Activated T-cell treated with anti-CD3 and anti-CD28 coated beads, Interleukin-2, amount 50 U/mL, for 24 hours (primary cell): ENCODE data around the gene ANKRD55.

ENCODE experiments used
- DNase-seq: peaks from one replicate; pipeline ENCODE4 v3.0.0-alpha.2; 2020
- H3K27ac Mint-ChIP-seq: 2 replicates; pipeline ENCODE4 v1.8.0; 2020; ENCODE audit warnings: mild to moderate bottlenecking, mixed read lengths
- H3K27me3 Mint-ChIP-seq: 2 replicates; pipeline ENCODE4 v1.8.0; 2020; ENCODE audit warnings: mixed read lengths
- H3K36me3 Mint-ChIP-seq: 2 replicates; pipeline ENCODE4 v1.8.0; 2020; ENCODE audit warnings: low read depth, mixed read lengths
- H3K4me1 Mint-ChIP-seq: 2 replicates; pipeline ENCODE4 v1.8.0; 2020; ENCODE audit warnings: low read depth, mixed read lengths
- H3K4me3 Mint-ChIP-seq: 2 replicates; pipeline ENCODE4 v1.8.0; 2020; ENCODE audit warnings: mild to moderate bottlenecking, moderate library complexity, mixed read lengths
- H3K9me3 Mint-ChIP-seq: 2 replicates; pipeline ENCODE4 v1.8.0; 2020; ENCODE audit warnings: mixed read lengths

Gene ANKRD55

GRCh38 chr5:56075361-56075760 is 157.8 kb downstream of the ANKRD55 start:
- Mint-ChIP-seq H3K27ac (no peak overlapping the region), H3K27me3 (no peaks in the 10 kb centered on the region), H3K4me1 (peaks cover 56% of the 10 kb centered on the region), H3K4me3 (no peak overlapping the region), H3K36me3 (no peaks in the 10 kb centered on the region), H3K9me3 (no peaks in the 10 kb centered on the region)
- no peak for DNase-seq

- Mint-ChIP-seq H3K27ac (no peak overlapping the region), H3K4me3 (no peak overlapping the region), H3K9me3 (no peaks in the 10 kb centered on the region), H3K36me3 (no peaks in the 10 kb centered on the region), H3K27me3 (no peaks in the 10 kb centered on the region), H3K4me1 (peaks cover 64% of the 10 kb centered on the region)
- DNase-seq, result peak; percentile 23
Measured at GRCh38 chr5:56072863-56073766, 160.0 kb downstream of the ANKRD55 start.

GRCh38 chr5:56071470-56071869 is 161.7 kb downstream of the ANKRD55 start:
- H3K36me3 Mint-ChIP-seq, result no peaks in the 10 kb centered on the region
- H3K4me1 Mint-ChIP-seq, result peaks cover 69% of the 10 kb centered on the region
- no peaks in the 10 kb centered on the region for H3K9me3 Mint-ChIP-seq
- no peak for DNase-seq
- peak overlapping the region; percentile 20 for H3K4me3 Mint-ChIP-seq
- peak overlapping the region; percentile 60 for H3K27ac Mint-ChIP-seq
- H3K27me3 Mint-ChIP-seq, result no peaks in the 10 kb centered on the region

GRCh38 chr5:56070851-56071465 is 162.2 kb downstream of the ANKRD55 start:
- Mint-ChIP-seq H3K36me3 (no peaks in the 10 kb centered on the region), H3K4me1 (peaks cover 67% of the 10 kb centered on the region), H3K9me3 (no peaks in the 10 kb centered on the region), H3K27ac (peak overlapping the region; percentile 60), H3K4me3 (no peak overlapping the region), H3K27me3 (no peaks in the 10 kb centered on the region)
- DNase-seq, result no peak

GRCh38 chr5:56069652-56070226 is 163.4 kb downstream of the ANKRD55 start:
- H3K27ac Mint-ChIP-seq, result no peak overlapping the region
- H3K36me3 Mint-ChIP-seq, result no peaks in the 10 kb centered on the region
- no peaks in the 10 kb centered on the region for H3K27me3 Mint-ChIP-seq
- no peak for DNase-seq
- no peaks in the 10 kb centered on the region for H3K9me3 Mint-ChIP-seq
- H3K4me3 Mint-ChIP-seq, result no peak overlapping the region
- peaks cover 67% of the 10 kb centered on the region for H3K4me1 Mint-ChIP-seq

- no peak for DNase-seq
- no peaks in the 10 kb centered on the region for H3K9me3 Mint-ChIP-seq
- no peaks in the 10 kb centered on the region for H3K36me3 Mint-ChIP-seq
- H3K4me1 Mint-ChIP-seq, result peaks cover 63% of the 10 kb centered on the region
- H3K27ac Mint-ChIP-seq, result no peak overlapping the region
- H3K4me3 Mint-ChIP-seq, result no peak overlapping the region
- H3K27me3 Mint-ChIP-seq, result no peaks in the 10 kb centered on the region
Measured at GRCh38 chr5:56066931-56067450, 166.1 kb downstream of the ANKRD55 start.

GRCh38 chr5:56064984-56065383 is 168.1 kb downstream of the ANKRD55 start:
- peak overlapping the region; percentile 4 for H3K27ac Mint-ChIP-seq
- DNase-seq, result no peak
- H3K36me3 Mint-ChIP-seq, result no peaks in the 10 kb centered on the region
- H3K4me3 Mint-ChIP-seq, result no peak overlapping the region
- H3K9me3 Mint-ChIP-seq, result no peaks in the 10 kb centered on the region
- H3K27me3 Mint-ChIP-seq, result no peaks in the 10 kb centered on the region
- H3K4me1 Mint-ChIP-seq, result peaks cover 59% of the 10 kb centered on the region

- Mint-ChIP-seq H3K9me3 (no peaks in the 10 kb centered on the region), H3K27ac (peak overlapping the region; percentile 30), H3K4me1 (peaks cover 78% of the 10 kb centered on the region)
Measured at GRCh38 chr5:56060276-56061110, 172.6 kb downstream of the ANKRD55 start.

GRCh38 chr5:56059854-56060253 is 173.3 kb downstream of the ANKRD55 start:
- Mint-ChIP-seq H3K4me3 (peak overlapping the region; percentile 29), H3K27ac (no peak overlapping the region), H3K27me3 (no peaks in the 10 kb centered on the region), H3K36me3 (no peaks in the 10 kb centered on the region), H3K9me3 (no peaks in the 10 kb centered on the region), H3K4me1 (peaks cover 76% of the 10 kb centered on the region)
- no peak for DNase-seq

More at GRCh38 chr5:56060276-56061110, 172.6 kb downstream of the ANKRD55 start:
- Mint-ChIP-seq H3K36me3 (no peaks in the 10 kb centered on the region), H3K27me3 (no peaks in the 10 kb centered on the region), H3K4me3 (no peak overlapping the region)
- no peak for DNase-seq

- DNase-seq, result no peak
- Mint-ChIP-seq H3K4me3 (no peak overlapping the region), H3K4me1 (peaks cover 72% of the 10 kb centered on the region), H3K9me3 (peaks cover 14% of the 10 kb centered on the region), H3K36me3 (peaks cover 11% of the 10 kb centered on the region), H3K27ac (peak overlapping the region; percentile 67), H3K27me3 (no peaks in the 10 kb centered on the region)
Measured at GRCh38 chr5:56056875-56057274, 176.3 kb downstream of the ANKRD55 start.

- DNase-seq, result no peak
- Mint-ChIP-seq H3K36me3 (peaks cover 11% of the 10 kb centered on the region), H3K27me3 (no peaks in the 10 kb centered on the region), H3K9me3 (peaks cover 14% of the 10 kb centered on the region), H3K27ac (peak overlapping the region; percentile 16), H3K4me1 (peaks cover 74% of the 10 kb centered on the region), H3K4me3 (no peak overlapping the region)
Measured at GRCh38 chr5:56055859-56056258, 177.3 kb downstream of the ANKRD55 start.

- no peak for DNase-seq
- Mint-ChIP-seq H3K9me3 (peaks cover 14% of the 10 kb centered on the region), H3K27me3 (no peaks in the 10 kb centered on the region), H3K4me1 (peaks cover 73% of the 10 kb centered on the region), H3K4me3 (no peak overlapping the region), H3K27ac (no peak overlapping the region), H3K36me3 (peaks cover 11% of the 10 kb centered on the region)
Measured at GRCh38 chr5:56055287-56055686, 177.8 kb downstream of the ANKRD55 start.

GRCh38 chr5:56054666-56055065 is 178.5 kb downstream of the ANKRD55 start:
- Mint-ChIP-seq H3K4me3 (no peak overlapping the region), H3K27me3 (no peaks in the 10 kb centered on the region), H3K27ac (no peak overlapping the region), H3K4me1 (peaks cover 72% of the 10 kb centered on the region), H3K9me3 (peaks cover 14% of the 10 kb centered on the region), H3K36me3 (peaks cover 11% of the 10 kb centered on the region)
- DNase-seq, result no peak

- peaks cover 11% of the 10 kb centered on the region for H3K36me3 Mint-ChIP-seq
- DNase-seq, result no peak
- H3K27ac Mint-ChIP-seq, result no peak overlapping the region
- peaks cover 65% of the 10 kb centered on the region for H3K4me1 Mint-ChIP-seq
- peaks cover 14% of the 10 kb centered on the region for H3K9me3 Mint-ChIP-seq
- H3K4me3 Mint-ChIP-seq, result no peak overlapping the region
- H3K27me3 Mint-ChIP-seq, result no peaks in the 10 kb centered on the region
Measured at GRCh38 chr5:56053363-56053762, 179.8 kb downstream of the ANKRD55 start.
